GM19351 (cell line): ENCODE measurements around the gene H6PD.

ENCODE experiments used
- ATAC-seq: cut with Tn5 transposase; IDR thresholded peaks from one replicate; pipeline ENCODE4 v1.9.1; 2021; ENCODE audit warnings: mild to moderate bottlenecking, moderate library complexity; ENCODE audit not compliant: unreplicated experiment

H6PD gene, protein sequence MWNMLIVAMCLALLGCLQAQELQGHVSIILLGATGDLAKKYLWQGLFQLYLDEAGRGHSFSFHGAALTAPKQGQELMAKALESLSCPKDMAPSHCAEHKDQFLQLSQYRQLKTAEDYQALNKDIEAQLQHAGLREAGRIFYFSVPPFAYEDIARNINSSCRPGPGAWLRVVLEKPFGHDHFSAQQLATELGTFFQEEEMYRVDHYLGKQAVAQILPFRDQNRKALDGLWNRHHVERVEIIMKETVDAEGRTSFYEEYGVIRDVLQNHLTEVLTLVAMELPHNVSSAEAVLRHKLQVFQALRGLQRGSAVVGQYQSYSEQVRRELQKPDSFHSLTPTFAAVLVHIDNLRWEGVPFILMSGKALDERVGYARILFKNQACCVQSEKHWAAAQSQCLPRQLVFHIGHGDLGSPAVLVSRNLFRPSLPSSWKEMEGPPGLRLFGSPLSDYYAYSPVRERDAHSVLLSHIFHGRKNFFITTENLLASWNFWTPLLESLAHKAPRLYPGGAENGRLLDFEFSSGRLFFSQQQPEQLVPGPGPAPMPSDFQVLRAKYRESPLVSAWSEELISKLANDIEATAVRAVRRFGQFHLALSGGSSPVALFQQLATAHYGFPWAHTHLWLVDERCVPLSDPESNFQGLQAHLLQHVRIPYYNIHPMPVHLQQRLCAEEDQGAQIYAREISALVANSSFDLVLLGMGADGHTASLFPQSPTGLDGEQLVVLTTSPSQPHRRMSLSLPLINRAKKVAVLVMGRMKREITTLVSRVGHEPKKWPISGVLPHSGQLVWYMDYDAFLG

GRCh38 chr1:9234223-9235095, at the start of gene H6PD:
Gene H6PD (plus strand): TSS chr1:9234774. CDS start chr1:9244935, 10,161 bp downstream.
- ATAC-seq = peak; percentile 70

DNA sequence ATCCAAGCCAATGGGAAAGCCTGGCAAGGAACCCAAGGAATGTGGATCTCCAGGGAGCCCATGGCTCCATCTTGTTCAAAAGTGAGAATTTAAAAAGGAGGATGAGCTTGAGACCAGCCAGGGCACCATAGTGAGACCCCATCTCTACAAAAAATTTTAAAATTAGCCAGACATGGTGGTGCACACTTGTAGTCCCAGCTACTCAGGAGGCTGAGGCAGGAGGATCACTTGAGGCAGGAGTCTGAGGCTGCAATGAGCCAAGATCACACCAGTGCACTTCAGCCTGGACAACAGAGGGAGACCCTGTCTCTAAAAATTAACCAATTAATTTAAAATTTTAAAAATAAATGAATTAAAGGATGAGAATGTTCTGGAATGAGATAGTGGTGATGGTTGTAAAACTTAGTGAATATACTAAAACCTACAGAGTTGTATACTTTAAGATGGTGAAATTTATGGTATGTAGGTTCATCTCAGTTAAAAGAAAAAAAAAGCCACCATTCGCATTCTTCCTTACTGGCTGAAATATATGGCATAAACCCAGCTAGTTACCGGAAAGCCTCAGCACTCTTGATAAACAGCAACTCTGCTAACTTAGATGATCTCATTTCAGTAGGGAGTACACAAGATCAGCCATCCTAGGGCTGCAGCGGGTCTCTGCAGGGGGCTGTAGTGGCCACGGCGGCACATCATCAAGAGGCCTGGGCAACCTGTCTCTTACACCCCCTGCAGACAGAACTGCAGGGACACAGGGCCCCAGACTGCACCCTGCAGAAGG, 48.3 kb upstream of the H6PD start:
- ATAC-seq = no peak

GRCh38 chr1:9187004-9187403, 47.6 kb upstream of the H6PD start:
- ATAC-seq = no peak

DNA sequence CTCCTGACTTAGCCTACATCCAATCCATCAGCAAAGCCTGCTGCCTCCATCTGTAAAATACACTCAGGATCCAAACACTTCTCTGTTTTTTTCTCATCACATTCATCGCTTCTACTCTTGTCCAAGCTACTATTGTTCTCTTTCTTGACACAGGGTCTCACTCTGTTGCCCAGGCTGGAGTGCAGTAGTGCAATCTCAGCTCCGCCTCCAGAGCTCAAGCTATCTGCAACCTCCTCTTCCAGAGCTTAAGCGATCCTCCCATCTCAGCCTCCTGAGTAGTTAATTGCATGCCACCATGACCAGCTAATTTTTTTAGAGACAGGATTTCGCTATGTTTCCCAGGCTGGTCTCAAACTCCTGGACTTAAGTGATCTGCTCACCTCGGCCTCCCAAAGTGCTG, 44.3 kb upstream of the H6PD start:
- ATAC-seq = no peak

DNA sequence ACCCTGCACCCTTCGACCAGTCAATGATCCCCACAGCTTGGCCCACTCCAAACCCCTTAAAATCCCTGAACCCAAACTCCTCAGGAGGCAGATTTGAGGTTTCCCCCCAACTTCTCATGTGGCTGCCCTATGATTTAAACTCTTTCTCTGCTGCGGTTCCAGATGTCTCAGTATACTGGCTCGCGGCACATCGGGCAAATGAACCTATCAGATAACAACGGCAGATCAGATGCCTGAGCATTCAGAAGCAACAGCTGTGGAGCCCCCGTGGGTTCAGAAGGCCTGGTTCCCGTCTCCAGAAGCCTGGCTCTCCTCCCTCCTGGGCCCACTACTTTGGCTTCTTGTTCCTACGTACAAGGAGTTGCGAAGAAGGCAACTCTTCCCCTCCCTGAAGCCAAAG, 43.3 kb upstream of the H6PD start:
- no peak for ATAC-seq

DNA sequence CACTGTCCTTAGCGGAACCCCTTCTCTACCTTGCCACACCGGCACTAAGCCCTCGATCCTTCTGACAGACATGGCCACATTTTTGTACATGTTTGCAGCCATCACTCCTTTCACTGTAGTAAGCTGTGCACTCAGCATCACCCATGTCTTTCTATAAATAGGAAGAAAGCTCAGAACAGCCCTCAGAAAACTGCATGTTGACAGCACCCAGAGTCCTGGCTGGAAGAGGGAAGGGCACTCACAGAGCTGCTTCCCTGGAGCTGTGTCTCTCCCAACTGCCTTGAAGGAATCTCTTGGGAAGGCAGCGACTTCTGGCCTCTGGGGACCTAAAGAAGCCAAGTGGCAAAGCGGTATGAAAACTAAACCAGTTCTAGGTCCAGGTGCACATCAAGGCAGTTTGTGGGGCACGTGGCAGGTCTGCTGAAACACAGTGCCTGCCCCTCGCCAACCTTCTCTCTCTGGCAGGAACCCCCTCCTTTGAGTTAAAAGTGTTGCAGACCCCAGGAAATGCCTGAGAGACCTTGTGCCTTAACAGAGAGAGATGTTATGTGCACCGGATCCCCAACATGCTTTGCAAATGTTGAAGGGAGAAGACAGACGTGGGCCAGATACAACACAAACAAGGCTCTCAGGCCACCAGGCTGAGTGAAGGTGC, 41.9 kb upstream of the H6PD start:
- ATAC-seq = no peak

- ATAC-seq = no peak
Measured at GRCh38 chr1:9193233-9193625, 41.3 kb upstream of the H6PD start.

DNA sequence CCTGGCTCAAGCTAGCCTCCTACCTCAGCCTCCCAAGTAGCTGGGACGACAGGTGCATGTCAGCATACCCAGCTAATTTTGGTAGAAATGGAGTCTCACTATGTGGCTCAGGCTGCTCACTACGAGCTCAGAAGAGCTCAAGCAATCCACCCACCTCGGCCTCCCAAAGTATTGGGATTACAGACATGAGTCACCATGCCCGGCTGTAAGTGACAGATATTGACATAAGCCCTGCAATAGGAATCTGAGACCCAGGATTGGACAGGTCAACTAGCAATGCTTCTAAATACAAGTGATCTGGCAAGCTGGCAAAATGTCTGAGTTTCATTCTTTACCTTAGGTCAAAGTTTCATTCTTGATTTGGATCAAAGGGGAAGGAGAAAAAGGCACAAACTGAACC, 40.5 kb upstream of the H6PD start:
- ATAC-seq = no peak

DNA sequence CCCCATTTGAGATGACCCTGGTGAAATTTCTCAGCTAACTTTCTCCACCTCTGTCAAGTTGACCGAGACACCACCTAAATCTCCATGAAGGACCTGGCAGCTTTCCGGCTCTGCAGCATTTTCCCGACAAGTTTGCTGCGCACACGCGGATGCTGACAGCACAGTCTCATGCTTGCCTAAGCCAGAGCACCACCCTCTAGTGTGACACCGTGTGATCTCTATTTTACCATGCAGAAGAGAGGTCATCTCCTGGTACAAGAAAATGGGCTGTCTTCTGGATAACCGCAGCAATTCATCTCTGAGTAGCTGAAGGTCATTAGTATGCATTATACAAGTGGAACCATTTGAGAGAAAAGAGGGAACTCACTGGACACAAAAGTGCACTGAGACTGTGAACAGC, 38.9 kb upstream of the H6PD start:
- no peak for ATAC-seq

DNA sequence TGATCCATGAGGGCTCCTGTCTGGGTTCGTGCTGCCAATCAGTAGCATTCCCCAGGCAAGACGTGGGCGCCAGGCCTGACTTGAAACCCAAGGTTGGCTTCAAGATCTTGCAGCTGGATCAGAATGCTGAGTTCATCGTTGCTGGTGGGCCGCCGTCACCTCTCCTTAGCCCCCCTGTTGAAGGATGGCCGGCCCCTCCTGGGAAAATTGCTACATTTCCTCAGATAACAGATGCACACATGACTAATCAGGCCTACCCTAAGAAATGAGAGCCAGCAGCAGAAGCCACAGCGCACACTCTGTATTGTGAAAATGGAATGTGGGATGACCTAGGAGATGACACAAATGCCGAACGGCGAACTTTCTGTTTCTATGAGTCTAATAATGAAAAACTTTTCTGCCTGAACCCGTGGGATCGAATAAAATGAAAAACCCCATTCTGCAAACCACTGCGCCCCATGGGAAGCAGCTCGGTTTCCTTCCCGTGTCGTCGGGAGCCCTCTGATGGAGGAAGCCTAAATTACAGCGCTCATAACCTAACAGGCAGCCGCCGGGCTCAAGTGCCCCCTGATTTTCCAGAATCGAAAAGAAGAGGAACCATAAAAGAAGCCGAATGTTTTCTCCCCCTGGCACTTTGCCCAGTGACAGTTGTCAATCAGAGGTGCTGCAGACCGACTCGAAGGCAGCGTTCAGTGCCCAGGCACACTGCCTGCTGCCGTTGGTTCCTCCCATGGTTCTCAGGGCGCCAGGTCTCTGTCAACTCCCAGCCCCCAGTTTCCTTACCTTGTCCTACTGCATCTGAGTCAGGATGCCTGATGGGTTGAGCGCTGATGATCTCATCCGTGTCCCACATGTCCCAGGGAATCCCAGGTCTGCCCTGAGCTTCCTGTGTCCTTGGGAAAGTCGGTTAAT, 38.2 kb upstream of the H6PD start:
- ATAC-seq = no peak

GRCh38 chr1:9197186-9198099, 37.1 kb upstream of the H6PD start:
- ATAC-seq = no peak

DNA sequence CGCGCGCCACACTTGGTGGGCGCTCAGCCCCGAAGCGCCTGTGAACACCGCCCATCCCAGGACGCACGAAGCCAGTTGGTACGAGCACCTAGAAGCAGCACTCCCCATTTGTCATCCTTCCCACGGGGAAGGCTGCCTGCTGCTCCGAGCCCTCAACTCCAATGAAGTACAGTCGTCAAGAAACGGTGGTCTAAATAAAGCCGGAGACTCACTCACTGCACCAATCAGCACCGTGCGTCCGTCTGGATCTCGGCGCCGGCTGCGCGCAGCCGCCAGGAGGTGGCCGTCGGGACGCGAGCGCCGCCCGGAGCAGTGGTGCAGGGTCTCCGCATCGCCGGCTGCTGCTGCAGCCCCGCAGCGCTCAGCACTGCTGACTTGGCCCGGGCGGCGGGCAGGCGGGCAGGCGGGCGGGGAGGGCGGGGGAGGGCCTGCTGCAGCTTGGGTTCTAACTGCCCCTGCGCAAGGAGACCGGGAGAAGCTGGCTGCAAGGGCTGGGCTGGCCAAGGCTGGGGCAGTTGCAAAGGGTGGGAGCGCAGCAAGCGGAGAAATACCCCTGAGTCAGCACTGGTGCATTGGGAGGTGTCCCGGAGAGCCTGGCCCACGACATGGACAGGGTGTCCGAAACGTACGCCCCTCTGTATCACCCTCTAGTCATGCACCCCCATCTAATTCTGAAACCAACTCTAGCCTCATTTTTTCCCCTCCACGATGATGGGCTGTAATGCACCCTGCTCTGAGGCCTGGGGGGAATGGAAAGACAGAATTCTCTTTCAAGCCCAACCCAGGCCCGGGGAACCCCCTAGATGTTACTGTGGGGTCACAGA, 35.8 kb upstream of the H6PD start:
- ATAC-seq = no peak

GRCh38 chr1:9200441-9200840, 34.1 kb upstream of the H6PD start:
- ATAC-seq = no peak

DNA sequence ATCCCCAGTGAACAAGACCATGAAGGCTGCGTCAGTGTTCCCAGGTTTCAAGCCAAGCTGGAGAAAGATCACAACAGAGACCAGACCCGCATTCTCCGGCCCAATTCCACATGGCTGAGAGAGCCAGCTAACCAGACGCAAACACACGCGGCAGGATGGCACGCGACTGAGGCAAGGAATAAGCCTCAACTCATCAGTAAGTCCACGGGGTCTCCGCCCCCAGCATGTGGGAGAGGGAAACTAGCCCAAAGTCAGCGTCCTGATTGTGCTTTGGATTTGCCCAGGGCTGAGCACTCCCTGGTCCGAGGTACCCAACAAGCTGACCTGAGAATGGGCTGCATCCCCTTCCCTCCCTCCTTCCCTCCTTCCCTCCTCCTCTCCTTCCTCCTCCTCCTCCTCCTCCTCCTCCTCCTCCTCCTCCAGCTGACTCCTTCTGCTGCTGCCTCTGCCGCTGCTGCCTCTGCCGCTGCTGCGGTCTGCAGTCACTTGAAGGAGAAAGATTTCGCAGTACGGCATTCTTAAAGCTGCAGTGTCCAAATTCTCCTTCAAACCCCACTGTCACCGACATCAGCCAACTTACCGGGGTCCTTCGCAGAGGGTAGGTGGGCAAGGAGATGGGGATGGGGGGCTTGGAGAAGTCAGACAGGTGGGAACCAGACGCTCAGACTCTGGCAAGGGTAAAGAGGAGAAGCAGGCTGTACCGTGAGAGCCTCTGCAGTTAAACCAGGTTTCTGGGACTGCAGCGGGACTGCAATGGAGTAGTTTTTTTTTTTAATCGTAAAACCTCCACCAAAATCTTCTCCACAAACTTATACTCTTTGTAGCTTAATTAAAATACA, 33.0 kb upstream of the H6PD start:
- no peak for ATAC-seq

DNA sequence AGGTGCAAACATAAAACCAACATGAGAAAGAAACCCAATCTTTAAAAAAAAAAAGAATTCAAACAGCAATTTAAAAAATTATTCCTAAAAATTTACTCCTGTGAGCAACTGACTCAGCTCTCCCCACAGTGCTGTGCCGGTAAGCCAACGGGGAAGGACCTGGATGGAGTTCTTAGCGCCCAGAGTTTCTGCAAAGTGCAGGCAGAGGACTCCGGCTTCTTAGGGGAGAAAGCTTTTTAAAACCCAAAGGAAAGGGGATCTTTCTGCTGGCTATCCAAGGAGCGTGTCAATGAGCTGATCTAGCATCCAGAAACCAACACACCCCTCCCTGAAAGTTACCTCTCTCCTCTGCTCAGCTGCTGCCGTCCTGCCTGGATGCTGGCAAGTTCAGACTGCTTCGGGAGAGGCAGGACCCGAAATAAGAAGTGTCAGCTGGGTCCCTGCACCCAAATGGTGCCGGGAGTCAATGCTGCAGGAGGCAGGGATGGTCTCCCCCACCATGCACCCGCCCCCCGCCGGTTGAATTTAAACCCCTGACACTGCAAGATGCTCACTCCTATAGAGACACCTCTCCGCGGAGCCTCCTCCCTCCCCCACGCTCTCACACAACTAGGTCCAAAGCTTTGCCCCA, 32.2 kb upstream of the H6PD start:
- ATAC-seq = no peak

DNA sequence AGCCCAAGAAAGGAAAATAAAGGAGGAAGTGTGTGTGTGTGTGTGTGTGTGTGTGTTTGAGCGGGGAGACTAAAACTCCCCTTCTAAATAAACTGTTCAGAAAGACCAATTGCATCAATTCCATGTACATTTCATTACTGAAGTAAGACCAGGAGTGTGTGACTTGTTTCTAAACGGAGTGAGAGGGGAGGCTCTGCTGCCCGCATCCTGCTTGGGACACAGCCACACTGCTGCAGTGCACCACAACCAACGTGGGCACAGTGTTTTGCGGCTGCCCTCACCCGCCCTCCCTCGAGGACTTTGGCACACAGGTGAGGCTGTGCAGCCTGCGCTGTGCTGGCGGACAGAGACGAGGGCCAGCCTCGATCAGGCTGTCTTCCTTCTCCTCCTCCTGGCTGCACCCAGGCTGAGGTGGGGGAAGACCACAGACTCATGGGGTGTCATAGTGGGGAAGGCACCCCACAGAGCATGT, 31.0 kb upstream of the H6PD start:
- no peak for ATAC-seq
